HepG2 (cell line): ENCODE data around the gene RSBN1. TPM values are rescaled to one million over a fixed set of nuclear protein-coding genes. Genes with fewer than 3 reads are reported as not detected.

Experiments used
- HES4 ChIP-seq: sonication (generic); formaldehyde crosslinking; IDR thresholded peaks from 2 replicates; pipeline ENCODE4 v1.9.0; 2021; ENCODE audit warnings: mild to moderate bottlenecking, missing genetic modification reagents, borderline replicate concordance
- HNRNPH1 ChIP-seq: fragments of 200-400 bp; formaldehyde crosslinking; optimal IDR thresholded peaks from 2 replicates; pipeline ENCODE3; 2017; ENCODE audit warnings: mild to moderate bottlenecking, low read depth, low read length
- JUND ChIP-seq: sonication (generic); formaldehyde crosslinking; IDR thresholded peaks from 2 replicates; pipeline ENCODE4 v1.8.0; 2022; ENCODE audit warnings: mild to moderate bottlenecking, missing genetic modification reagents
- MAFG ChIP-seq: sonication (generic); formaldehyde crosslinking; IDR thresholded peaks from 2 replicates; pipeline ENCODE4 v1.5.1; 2020; ENCODE audit warnings: mild to moderate bottlenecking, missing genetic modification reagents
- NKX3-1 ChIP-seq: sonication (generic); formaldehyde crosslinking; IDR thresholded peaks from 2 replicates; pipeline ENCODE4 v1.5.0; 2020; ENCODE audit warnings: missing genetic modification reagents
- SIX1 ChIP-seq: sonication (generic); formaldehyde crosslinking; IDR thresholded peaks from 2 replicates; pipeline ENCODE4 v1.4.0; 2020; ENCODE audit warnings: missing genetic modification reagents, borderline replicate concordance
- TRIM24 ChIP-seq: sonication (generic); formaldehyde crosslinking; IDR thresholded peaks from 2 replicates; pipeline ENCODE4 v1.8.0; 2022; ENCODE audit warnings: mild to moderate bottlenecking, missing genetic modification reagents
- ZFP36 ChIP-seq: fragments of 150-350 bp; IDR thresholded peaks from 2 replicates; pipeline ENCODE4 v1.6.1; 2018; ENCODE audit warnings: borderline replicate concordance, low read length, low read depth; ENCODE audit not compliant: partially characterized antibody
- ZNF10 ChIP-seq: sonication (generic); formaldehyde crosslinking; IDR thresholded peaks from 2 replicates; pipeline ENCODE4 v1.4.0; 2020; ENCODE audit warnings: mild to moderate bottlenecking, low read depth, missing genetic modification reagents, borderline replicate concordance
- ZNF253 ChIP-seq: sonication (generic); formaldehyde crosslinking; IDR thresholded peaks from 2 replicates; pipeline ENCODE4 v1.8.0; 2022; ENCODE audit warnings: mild to moderate bottlenecking, missing genetic modification reagents, borderline replicate concordance
- ZNF333 ChIP-seq: sonication (generic); formaldehyde crosslinking; IDR thresholded peaks from 2 replicates; pipeline ENCODE4 v1.4.0; 2020; ENCODE audit warnings: mild to moderate bottlenecking, missing genetic modification reagents, borderline replicate concordance
- ZNF484 ChIP-seq: sonication (generic); formaldehyde crosslinking; IDR thresholded peaks from 2 replicates; pipeline ENCODE4 v1.5.1; 2020; ENCODE audit warnings: mild to moderate bottlenecking, low read depth, missing genetic modification reagents, borderline replicate concordance
- polyA plus RNA-seq, 8 experiments: library from polyadenylated mRNA; depleted of rRNA in 3 of 8; stranded (reverse) in 7 of 8; unstranded in 1 of 8; fragments of >200 nt; fragmentation: Illumina TruSeq in 4 of 8; extraction: Trizol in 4 of 8; gene quantifications; 2 replicates each; pipeline versions ENCODE4 v1.2.1 to v1.2.3, GENCODE V29; 2011 to 2016; ENCODE audit warnings: low read depth in 4 of 8, missing spikeins in 1 of 8, mixed read lengths in 1 of 8; ENCODE audit not compliant: insufficient read depth in 1 of 8
- total RNA-seq, 5 experiments: library from RNA; depleted of rRNA; stranded (reverse); fragments of >200 nt; fragmentation: Illumina TruSeq; extraction: Trizol; gene quantifications; 2 replicates each; pipeline ENCODE4 v1.2.3, GENCODE V29; 2016; ENCODE audit warnings: low read depth in 1 of 5
- TF ChIP-seq, protein P1 (sequence below): sonication (generic); formaldehyde crosslinking; IDR thresholded peaks from 2 replicates; pipeline ENCODE4 v1.9.0; 2021; ENCODE audit warnings: missing genetic modification reagents, mild to moderate bottlenecking, borderline replicate concordance
- TF ChIP-seq, protein P2 (sequence below): sonication (generic); formaldehyde crosslinking; IDR thresholded peaks from 2 replicates; pipeline ENCODE4 v1.9.0; 2022; ENCODE audit warnings: missing genetic modification reagents, mild to moderate bottlenecking, borderline replicate concordance
- TF ChIP-seq, protein P3 (sequence below): IDR thresholded peaks from 2 replicates; pipeline ENCODE4 v1.6.1; 2016; ENCODE audit warnings: low read depth, borderline replicate concordance
- TF ChIP-seq, protein P4 (sequence below): sonication (generic); formaldehyde crosslinking; IDR thresholded peaks from 2 replicates; pipeline ENCODE4 v1.9.0; 2022; ENCODE audit warnings: low read depth, missing genetic modification reagents
- TF ChIP-seq, protein P5 (sequence below): sonication (generic); formaldehyde crosslinking; IDR thresholded peaks from 2 replicates; pipeline ENCODE4 v1.9.0; 2021; ENCODE audit warnings: missing genetic modification reagents, borderline replicate concordance
- TF ChIP-seq, protein P6 (sequence below): sonication (generic); formaldehyde crosslinking; IDR thresholded peaks from 2 replicates; pipeline ENCODE4 v1.5.0; 2020; ENCODE audit warnings: mild to moderate bottlenecking, missing genetic modification reagents

RSBN1 gene
- total and polyA plus RNA-seq, 2 of the 13 experiments (the other 11 are each of a cell fraction or from before 2014, with no cell fraction given) = 8.3 to 10.4 TPM

DNA sequence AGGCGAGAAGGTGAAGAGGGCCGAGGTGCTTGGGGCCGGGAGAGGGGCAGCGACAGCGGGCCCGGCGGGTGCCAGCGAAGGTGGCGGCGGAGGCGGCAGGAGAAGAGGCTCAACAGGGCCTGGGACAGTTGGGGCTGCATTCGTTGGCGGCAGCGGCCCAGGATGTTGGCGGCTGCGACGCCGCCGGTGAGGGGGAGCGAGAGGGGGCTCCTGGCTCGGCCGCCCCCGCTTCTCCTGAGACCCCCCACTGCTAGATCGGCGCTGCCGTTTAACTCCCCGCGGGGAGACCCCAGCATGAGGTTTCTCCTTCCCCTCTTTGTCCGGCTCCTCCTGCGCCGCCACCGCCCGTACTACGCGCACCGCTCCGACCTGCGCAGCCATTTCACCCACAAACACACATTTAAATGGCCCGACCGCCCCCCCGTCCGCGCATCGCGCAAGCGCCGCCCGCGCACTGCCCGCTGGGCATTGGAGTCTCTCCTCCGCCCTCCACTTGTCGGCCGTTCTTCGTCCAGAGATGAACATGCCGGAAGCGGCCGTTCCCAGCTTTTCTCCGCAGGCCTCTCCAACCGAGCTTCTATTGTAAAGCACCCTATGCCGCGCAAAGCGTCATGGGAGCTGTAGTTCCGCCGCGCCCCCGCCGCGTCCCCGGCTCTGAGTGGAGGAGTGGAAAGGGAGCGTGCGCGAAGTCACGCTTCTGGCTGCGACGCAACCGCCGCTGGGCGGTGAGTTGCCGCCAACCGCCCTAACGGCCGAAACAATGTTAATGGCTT, at the start of gene RSBN1 (continued):
- TF ChIP-seq, protein P1, sequence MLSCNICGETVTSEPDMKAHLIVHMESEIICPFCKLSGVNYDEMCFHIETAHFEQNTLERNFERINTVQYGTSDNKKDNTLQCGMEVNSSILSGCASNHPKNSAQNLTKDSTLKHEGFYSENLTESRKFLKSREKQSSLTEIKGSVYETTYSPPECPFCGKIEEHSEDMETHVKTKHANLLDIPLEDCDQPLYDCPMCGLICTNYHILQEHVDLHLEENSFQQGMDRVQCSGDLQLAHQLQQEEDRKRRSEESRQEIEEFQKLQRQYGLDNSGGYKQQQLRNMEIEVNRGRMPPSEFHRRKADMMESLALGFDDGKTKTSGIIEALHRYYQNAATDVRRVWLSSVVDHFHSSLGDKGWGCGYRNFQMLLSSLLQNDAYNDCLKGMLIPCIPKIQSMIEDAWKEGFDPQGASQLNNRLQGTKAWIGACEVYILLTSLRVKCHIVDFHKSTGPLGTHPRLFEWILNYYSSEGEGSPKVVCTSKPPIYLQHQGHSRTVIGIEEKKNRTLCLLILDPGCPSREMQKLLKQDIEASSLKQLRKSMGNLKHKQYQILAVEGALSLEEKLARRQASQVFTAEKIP (CRISPR knock-in tag) = no peak
- TF ChIP-seq ZNF484 (CRISPR knock-in tag) = no peak
- TF ChIP-seq, protein P2, sequence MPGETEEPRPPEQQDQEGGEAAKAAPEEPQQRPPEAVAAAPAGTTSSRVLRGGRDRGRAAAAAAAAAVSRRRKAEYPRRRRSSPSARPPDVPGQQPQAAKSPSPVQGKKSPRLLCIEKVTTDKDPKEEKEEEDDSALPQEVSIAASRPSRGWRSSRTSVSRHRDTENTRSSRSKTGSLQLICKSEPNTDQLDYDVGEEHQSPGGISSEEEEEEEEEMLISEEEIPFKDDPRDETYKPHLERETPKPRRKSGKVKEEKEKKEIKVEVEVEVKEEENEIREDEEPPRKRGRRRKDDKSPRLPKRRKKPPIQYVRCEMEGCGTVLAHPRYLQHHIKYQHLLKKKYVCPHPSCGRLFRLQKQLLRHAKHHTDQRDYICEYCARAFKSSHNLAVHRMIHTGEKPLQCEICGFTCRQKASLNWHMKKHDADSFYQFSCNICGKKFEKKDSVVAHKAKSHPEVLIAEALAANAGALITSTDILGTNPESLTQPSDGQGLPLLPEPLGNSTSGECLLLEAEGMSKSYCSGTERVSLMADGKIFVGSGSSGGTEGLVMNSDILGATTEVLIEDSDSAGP (CRISPR knock-in tag) = peak; percentile 73
- TF ChIP-seq JUND = no peak
- TF ChIP-seq, protein P3, sequence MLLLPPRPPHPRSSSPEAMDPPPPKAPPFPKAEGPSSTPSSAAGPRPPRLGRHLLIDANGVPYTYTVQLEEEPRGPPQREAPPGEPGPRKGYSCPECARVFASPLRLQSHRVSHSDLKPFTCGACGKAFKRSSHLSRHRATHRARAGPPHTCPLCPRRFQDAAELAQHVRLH = peak; percentile 19; the same call in 1 of the 2 replicates
- TF ChIP-seq, protein P4, sequence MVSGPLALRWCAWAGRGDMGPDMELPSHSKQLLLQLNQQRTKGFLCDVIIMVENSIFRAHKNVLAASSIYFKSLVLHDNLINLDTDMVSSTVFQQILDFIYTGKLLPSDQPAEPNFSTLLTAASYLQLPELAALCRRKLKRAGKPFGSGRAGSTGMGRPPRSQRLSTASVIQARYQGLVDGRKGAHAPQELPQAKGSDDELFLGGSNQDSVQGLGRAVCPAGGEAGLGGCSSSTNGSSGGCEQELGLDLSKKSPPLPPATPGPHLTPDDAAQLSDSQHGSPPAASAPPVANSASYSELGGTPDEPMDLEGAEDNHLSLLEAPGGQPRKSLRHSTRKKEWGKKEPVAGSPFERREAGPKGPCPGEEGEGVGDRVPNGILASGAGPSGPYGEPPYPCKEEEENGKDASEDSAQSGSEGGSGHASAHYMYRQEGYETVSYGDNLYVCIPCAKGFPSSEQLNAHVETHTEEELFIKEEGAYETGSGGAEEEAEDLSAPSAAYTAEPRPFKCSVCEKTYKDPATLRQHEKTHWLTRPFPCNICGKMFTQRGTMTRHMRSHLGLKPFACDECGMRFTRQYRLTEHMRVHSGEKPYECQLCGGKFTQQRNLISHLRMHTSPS = no peak
- no peak for TF ChIP-seq ZNF10 (CRISPR knock-in tag)
- no peak for TF ChIP-seq ZNF253 (CRISPR knock-in tag)
- no peak for TF ChIP-seq HNRNPH1
- TF ChIP-seq TRIM24 = no peak
- TF ChIP-seq ZFP36 = no peak
- TF ChIP-seq SIX1 (CRISPR knock-in tag) = no peak
- TF ChIP-seq, protein P5, sequence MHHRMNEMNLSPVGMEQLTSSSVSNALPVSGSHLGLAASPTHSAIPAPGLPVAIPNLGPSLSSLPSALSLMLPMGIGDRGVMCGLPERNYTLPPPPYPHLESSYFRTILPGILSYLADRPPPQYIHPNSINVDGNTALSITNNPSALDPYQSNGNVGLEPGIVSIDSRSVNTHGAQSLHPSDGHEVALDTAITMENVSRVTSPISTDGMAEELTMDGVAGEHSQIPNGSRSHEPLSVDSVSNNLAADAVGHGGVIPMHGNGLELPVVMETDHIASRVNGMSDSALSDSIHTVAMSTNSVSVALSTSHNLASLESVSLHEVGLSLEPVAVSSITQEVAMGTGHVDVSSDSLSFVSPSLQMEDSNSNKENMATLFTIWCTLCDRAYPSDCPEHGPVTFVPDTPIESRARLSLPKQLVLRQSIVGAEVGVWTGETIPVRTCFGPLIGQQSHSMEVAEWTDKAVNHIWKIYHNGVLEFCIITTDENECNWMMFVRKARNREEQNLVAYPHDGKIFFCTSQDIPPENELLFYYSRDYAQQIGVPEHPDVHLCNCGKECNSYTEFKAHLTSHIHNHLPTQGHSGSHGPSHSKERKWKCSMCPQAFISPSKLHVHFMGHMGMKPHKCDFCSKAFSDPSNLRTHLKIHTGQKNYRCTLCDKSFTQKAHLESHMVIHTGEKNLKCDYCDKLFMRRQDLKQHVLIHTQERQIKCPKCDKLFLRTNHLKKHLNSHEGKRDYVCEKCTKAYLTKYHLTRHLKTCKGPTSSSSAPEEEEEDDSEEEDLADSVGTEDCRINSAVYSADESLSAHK (CRISPR knock-in tag) = no peak
- TF ChIP-seq MAFG (CRISPR knock-in tag) = peak; percentile 65; the same call in 1 of the 2 replicates
- peak; percentile 40 for TF ChIP-seq HES4 (CRISPR knock-in tag)
- TF ChIP-seq, protein P6, sequence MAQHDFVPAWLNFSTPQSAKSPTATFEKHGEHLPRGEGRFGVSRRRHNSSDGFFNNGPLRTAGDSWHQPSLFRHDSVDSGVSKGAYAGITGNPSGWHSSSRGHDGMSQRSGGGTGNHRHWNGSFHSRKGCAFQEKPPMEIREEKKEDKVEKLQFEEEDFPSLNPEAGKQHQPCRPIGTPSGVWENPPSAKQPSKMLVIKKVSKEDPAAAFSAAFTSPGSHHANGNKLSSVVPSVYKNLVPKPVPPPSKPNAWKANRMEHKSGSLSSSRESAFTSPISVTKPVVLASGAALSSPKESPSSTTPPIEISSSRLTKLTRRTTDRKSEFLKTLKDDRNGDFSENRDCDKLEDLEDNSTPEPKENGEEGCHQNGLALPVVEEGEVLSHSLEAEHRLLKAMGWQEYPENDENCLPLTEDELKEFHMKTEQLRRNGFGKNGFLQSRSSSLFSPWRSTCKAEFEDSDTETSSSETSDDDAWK (CRISPR knock-in tag) = no peak
- TF ChIP-seq ZNF333 (CRISPR knock-in tag) = no peak
- no peak for TF ChIP-seq NKX3-1
